H1 (cell line): Measurements from ENCODE around the gene TCF7L1. TPM values are rescaled to one million over a fixed set of nuclear protein-coding genes. Genes with fewer than 3 reads are reported as not detected.

Experiments used
- CTCF ChIA-PET: fragments of 300-600 bp; sonication (Branson Sonifier 250); formaldehyde crosslinking; loops from one replicate; lab custom pipeline; 2021; ENCODE audit not compliant: partially characterized antibody; lab: Charles Lee
- POLR2A ChIA-PET: fragments of 300-600 bp; sonication (Branson Sonifier 250); formaldehyde crosslinking; loops from one replicate; lab custom pipeline; 2021; ENCODE audit warnings: inconsistent platforms; ENCODE audit not compliant: partially characterized antibody; lab: Charles Lee
- DNase-seq, 2 experiments: peaks; one replicate each; pipeline versions ENCODE4 v3.0.0 to v3.0.0-alpha.2; 2010 to 2022; ENCODE audit warnings: low spot score in 2 of 2, low read depth in 1 of 2, mixed read lengths in 1 of 2
- FAIRE-seq: peaks from 2 replicates; lab custom pipeline; 2011; peaks lifted over from hg19 to GRCh38; lab: Jason Lieb, UNC
- H2AFZ ChIP-seq: 2 replicates; pipeline ENCODE4 v1.8.1; 2012; ENCODE audit warnings: low read length, inconsistent platforms
- H2AK5ac ChIP-seq: 2 replicates; pipeline ENCODE4 v1.6.1; 2013; ENCODE audit warnings: low read depth, low read length
- H2BK120ac ChIP-seq: replicated peaks from 2 replicates; pipeline ENCODE3; 2013; ENCODE audit warnings: low read depth, low read length, inconsistent platforms
- H2BK12ac ChIP-seq: 2 replicates; pipeline ENCODE4 v1.6.1; 2013; ENCODE audit warnings: low read depth, low read length
- H2BK15ac ChIP-seq: 2 replicates; pipeline ENCODE4 v1.6.1; 2013; ENCODE audit warnings: low read length
- H2BK20ac ChIP-seq: 2 replicates; pipeline ENCODE4 v1.6.1; 2013; ENCODE audit warnings: low read length
- H2BK5ac ChIP-seq: 2 replicates; pipeline ENCODE4 v1.6.1; 2013; ENCODE audit warnings: low read depth, low read length
- H3K14ac ChIP-seq: 2 replicates; pipeline ENCODE4 v1.6.1; 2013; ENCODE audit warnings: inconsistent platforms; ENCODE audit not compliant: insufficient read length
- H3K18ac ChIP-seq: 2 replicates; pipeline ENCODE4 v1.6.1; 2013; ENCODE audit warnings: low read length; ENCODE audit errors: extremely low read depth
- H3K23ac ChIP-seq: 2 replicates; pipeline ENCODE4 v1.6.1; 2013; ENCODE audit warnings: inconsistent platforms; ENCODE audit not compliant: insufficient read length
- H3K23me2 ChIP-seq: 2 replicates; pipeline ENCODE4 v1.6.1; 2013; ENCODE audit warnings: low read depth, low read length
- H3K27ac ChIP-seq: 2 replicates; pipeline ENCODE4 v1.6.1; 2011; ENCODE audit warnings: low read depth, low read length, inconsistent platforms
- H3K27me3 ChIP-seq, 4 experiments: replicated peaks in 1 of 4; 1 replicate in 1 of 4; 2 replicates in 3 of 4; pipeline versions ENCODE4 v1.6.1 to v1.8.1; 2011 to 2013; ENCODE audit warnings: low read length in 3 of 4, mild to moderate bottlenecking in 3 of 4, inconsistent platforms in 2 of 4, mixed read lengths in 2 of 4, moderate library complexity in 1 of 4; ENCODE audit not compliant: control insufficient read depth in 3 of 4, insufficient read depth in 3 of 4; ENCODE audit errors: extremely low read depth in 1 of 4
- H3K36me3 ChIP-seq, 4 experiments: 2 replicates each; pipeline versions ENCODE4 v1.6.1 to v1.8.1; 2011 to 2013; ENCODE audit warnings: mild to moderate bottlenecking in 4 of 4, low read length in 3 of 4, moderate library complexity in 2 of 4, control low read depth in 1 of 4, inconsistent platforms in 1 of 4; ENCODE audit not compliant: insufficient read depth in 4 of 4, control insufficient read depth in 2 of 4
- H3K4ac ChIP-seq: replicated peaks from 2 replicates; pipeline ENCODE3; 2013; ENCODE audit warnings: low read length, low read depth, mixed read lengths, inconsistent platforms; ENCODE audit not compliant: insufficient read length
- H3K4me1 ChIP-seq, 4 experiments: replicated peaks in 1 of 4; 1 replicate in 1 of 4; 2 replicates in 3 of 4; pipeline versions ENCODE4 v1.6.1 to v1.8.1; 2011 to 2013; ENCODE audit warnings: low read length in 3 of 4, inconsistent platforms in 2 of 4, mixed read lengths in 1 of 4; ENCODE audit not compliant: insufficient read depth in 4 of 4, control insufficient read depth in 3 of 4
- H3K4me2 ChIP-seq, 2 experiments: 2 replicates each; pipeline versions ENCODE4 v1.6.1 to v1.8.1; 2011 to 2013; ENCODE audit warnings: low read depth in 2 of 2, low read length in 2 of 2, control low read depth in 1 of 2, inconsistent platforms in 1 of 2, mild to moderate bottlenecking in 1 of 2; ENCODE audit not compliant: insufficient read depth in 1 of 2
- H3K4me3 ChIP-seq, 4 experiments: fragments of 200-600, 300-600 bp in 1 of 4; sonication (generic), shearing (Covaris generic), sonication (Bioruptor Twin) in 1 of 4; 2 replicates each; pipeline versions ENCODE4 v1.5.1 to v1.8.1; 2011 to 2016; ENCODE audit warnings: low read length in 4 of 4, low read depth in 3 of 4, control low read depth in 2 of 4, inconsistent platforms in 2 of 4, mild to moderate bottlenecking in 2 of 4, mixed read lengths in 1 of 4, moderate library complexity in 1 of 4; ENCODE audit not compliant: insufficient read depth in 2 of 4; ENCODE audit errors: extremely low read depth in 1 of 4
- H3K56ac ChIP-seq: replicated peaks from 2 replicates; pipeline ENCODE3; 2013; ENCODE audit warnings: low read depth, mild to moderate bottlenecking, mixed read lengths, low read length, inconsistent platforms; ENCODE audit not compliant: insufficient read length
- H3K79me1 ChIP-seq: 2 replicates; pipeline ENCODE4 v1.6.1; 2013; ENCODE audit warnings: low read depth, low read length, control low read depth
- H3K79me2 ChIP-seq, 2 experiments: 2 replicates each; pipeline versions ENCODE4 v1.6.1 to v1.8.1; 2012 to 2013; ENCODE audit warnings: low read length in 2 of 2, mild to moderate bottlenecking in 2 of 2, inconsistent platforms in 1 of 2; ENCODE audit not compliant: insufficient read depth in 2 of 2, control insufficient read depth in 1 of 2
- H3K9ac ChIP-seq, 4 experiments: replicated peaks in 1 of 4; 1 replicate in 1 of 4; 2 replicates in 3 of 4; pipeline versions ENCODE4 v1.6.1 to v1.8.1; 2011 to 2013; ENCODE audit warnings: low read depth in 3 of 4, low read length in 3 of 4, control low read depth in 2 of 4, mild to moderate bottlenecking in 2 of 4, moderate library complexity in 2 of 4, inconsistent platforms in 1 of 4; ENCODE audit errors: extremely low read depth in 1 of 4
- H3K9me3 ChIP-seq, 2 experiments: 2 replicates each; pipeline versions ENCODE4 v1.6.1 to v1.8.1; 2012 to 2013; ENCODE audit warnings: mild to moderate bottlenecking in 2 of 2, moderate library complexity in 2 of 2, control low read depth in 1 of 2, inconsistent platforms in 1 of 2, low read depth in 1 of 2, low read length in 1 of 2, mixed read lengths in 1 of 2; ENCODE audit not compliant: insufficient read depth in 2 of 2
- H4K20me1 ChIP-seq, 2 experiments: replicated peaks in 1 of 2; 2 replicates each; pipeline versions ENCODE3 to v1.8.1; 2011 to 2013; ENCODE audit warnings: inconsistent platforms in 2 of 2, low read length in 2 of 2, mild to moderate bottlenecking in 1 of 2; ENCODE audit not compliant: insufficient read depth in 2 of 2, control insufficient read depth in 1 of 2
- H4K5ac ChIP-seq: 2 replicates; pipeline ENCODE4 v1.6.1; 2013; ENCODE audit warnings: low read length, low read depth, mixed read lengths, inconsistent platforms; ENCODE audit not compliant: insufficient read length
- H4K8ac ChIP-seq: 2 replicates; pipeline ENCODE4 v1.8.0; 2013; ENCODE audit warnings: mild to moderate bottlenecking, moderate library complexity, low read length, inconsistent platforms; ENCODE audit not compliant: insufficient read depth; ENCODE audit errors: extremely low read depth
- H4K91ac ChIP-seq: replicated peaks from 2 replicates; pipeline ENCODE3; 2013; ENCODE audit warnings: low read length, mixed read lengths, inconsistent platforms; ENCODE audit not compliant: insufficient read length
- ASH2L ChIP-seq: fragments of 200-600, 300-600 bp; sonication (generic); IDR thresholded peaks from one replicate; pipeline ENCODE4 v1.7.1; 2017; ENCODE audit warnings: low read length
- EP300 ChIP-seq, 2 experiments: IDR thresholded peaks; 1 replicate in 1 of 2; 2 replicates in 1 of 2; pipeline ENCODE4 v1.6.1; 2011 to 2012; ENCODE audit warnings: low read depth in 2 of 2, low read length in 2 of 2, mild to moderate bottlenecking in 2 of 2, borderline replicate concordance in 1 of 2, inconsistent platforms in 1 of 2, moderate library complexity in 1 of 2
- EZH2 ChIP-seq: fragments of 200-600 bp; sonication (generic); IDR thresholded peaks from 2 replicates; pipeline ENCODE4 v1.7.1; 2012; ENCODE audit warnings: low read depth, mild to moderate bottlenecking, moderate library complexity, low read length, inconsistent platforms; ENCODE audit not compliant: severe bottlenecking
- KDM1A ChIP-seq: fragments of 200-600, 300-600 bp; sonication (generic); IDR thresholded peaks from 2 replicates; pipeline ENCODE4 v1.7.1; 2016; ENCODE audit warnings: mild to moderate bottlenecking, low read length, borderline replicate concordance
- POLR2A ChIP-seq, 2 experiments: IDR thresholded peaks; 1 replicate in 1 of 2; 2 replicates in 1 of 2; pipeline ENCODE4 v1.6.1; 2011; ENCODE audit warnings: low read depth in 2 of 2, low read length in 2 of 2, mild to moderate bottlenecking in 2 of 2; ENCODE audit errors: control extremely low read depth in 1 of 2
- POLR2AphosphoS5 ChIP-seq: IDR thresholded peaks from 2 replicates; pipeline ENCODE4 v1.6.1; 2011; ENCODE audit warnings: low read depth, low read length
- RFX5 ChIP-seq: IDR thresholded peaks from 2 replicates; pipeline ENCODE4 v1.6.1; 2011; ENCODE audit warnings: low read depth, low read length, improper control_type of control experiment, borderline replicate concordance
- SP4 ChIP-seq: IDR thresholded peaks from 2 replicates; pipeline ENCODE4 v1.6.1; 2012; ENCODE audit warnings: low read length, inconsistent platforms
- TAF7 ChIP-seq: optimal IDR thresholded peaks from 2 replicates; pipeline ENCODE3; 2011; ENCODE audit warnings: low read depth, mild to moderate bottlenecking, inconsistent platforms, low read length, moderate library complexity, borderline replicate concordance
- WGBS, 2 experiments: shearing (Covaris generic) in 1 of 2; methylation state at CpG; one replicate each; pipeline versions ENCODE4 v1.1.6 to v1.1.7; 2013 to 2015; ENCODE audit warnings: low lambda C conversion rate in 2 of 2, mixed read lengths in 2 of 2, inconsistent platforms in 1 of 2, low coverage in 1 of 2, missing lambda C conversion rate in 1 of 2; ENCODE audit not compliant: insufficient replicate concordance in 2 of 2, insufficient coverage in 1 of 2, insufficient read length in 1 of 2; ENCODE audit errors: extremely low coverage in 1 of 2, missing lambda C conversion rate in 1 of 2; 5-methylcytosine and 5-hydroxymethylcytosine counted together
- polyA plus RNA-seq, 7 experiments: library from polyadenylated mRNA; depleted of rRNA in 3 of 7; stranded (reverse) in 5 of 7; unstranded in 2 of 7; fragments of >200 nt in 5 of 7; fragments of 200-250 nt in 2 of 7; gene quantifications; 1 replicate in 5 of 7; 2 replicates in 1 of 7; 4 replicates in 1 of 7; pipeline versions ENCODE4 v1.2.1 to v1.2.3, GENCODE V29; 2011 to 2013; ENCODE audit warnings: missing spikeins in 2 of 7, mixed read lengths in 2 of 7
- total RNA-seq: library from RNA; stranded (reverse); fragmentation: NEBNext Ultra II Directional; extraction: Animal tissue kit (Norgen Biotek cat#: 25700); gene quantifications from 2 replicates; pipeline ENCODE4 v1.2.1, GENCODE V29; 2021
- TF ChIP-seq, protein P1 (sequence below), 3 experiments: IDR thresholded peaks; 1 replicate in 2 of 3; 2 replicates in 1 of 3; pipeline versions ENCODE4 v1.5.1 to v1.6.1; 2011; ENCODE audit warnings: low read length in 3 of 3, mild to moderate bottlenecking in 3 of 3, inconsistent platforms in 2 of 3, low read depth in 1 of 3, moderate library complexity in 1 of 3; ENCODE audit not compliant: insufficient read depth in 1 of 3; ENCODE audit errors: control extremely low read depth in 1 of 3

TCF7L1 gene
- total and polyA plus RNA-seq, 2 of the 8 experiments (the other 6 are each of a cell fraction or from before 2014, with no cell fraction given): 27.5 to 108 TPM

DNA sequence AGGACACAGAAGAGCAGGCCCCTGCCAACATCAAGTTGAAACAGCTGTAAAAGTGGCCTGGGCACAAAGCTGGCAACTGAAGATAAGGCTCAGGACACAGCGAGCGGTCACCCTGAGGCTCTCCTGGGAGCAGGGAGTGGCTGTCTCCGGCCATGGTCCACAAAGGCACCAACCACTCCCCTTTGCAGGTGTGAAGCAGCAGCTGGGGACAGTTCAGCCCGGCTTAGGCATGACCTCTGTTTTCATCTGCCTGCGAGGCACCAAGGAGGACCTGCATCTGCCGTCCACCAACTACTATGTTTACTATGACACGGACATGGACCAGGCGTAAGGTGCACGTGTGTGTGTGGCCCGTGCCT, 181.7 kb downstream of the TCF7L1 start:
- FAIRE-seq: no peak
- H4K5ac ChIP-seq: no peak overlapping the region

More for the DNA sequence above, 181.7 kb downstream of the TCF7L1 start:
- no peak overlapping the region for H3K9ac ChIP-seq
- no peaks in the 10 kb centered on the region; a peak in 1 of 4 replicates for H3K79me2 ChIP-seq
- H3K23ac ChIP-seq: no peak overlapping the region
- no peak overlapping the region for H3K14ac ChIP-seq
- H2AK5ac ChIP-seq: no peak overlapping the region
- no peak for DNase-seq
- no peak overlapping the region for H3K27ac ChIP-seq
- H2BK5ac ChIP-seq: no peak overlapping the region
- no peak overlapping the region for H3K4me2 ChIP-seq
- ChIA-PET CTCF (interaction anchor here (0.6 to 1.9 kb wide), 9 partner anchors 11 to 248 kb away, joined by 3 to 13 read pairs (median 4); no protein-coding TSS in a partner anchor), POLR2A (interaction anchor here (0.6 to 9.1 kb wide), 9 partner anchors 11 to 246 kb away, joined by 3 to 70 read pairs (median 3); partner anchors contain the start of genes ELMOD3, MAT2A, RETSAT and TGOLN2)
- H3K18ac ChIP-seq: no peak overlapping the region
- TF ChIP-seq POLR2AphosphoS5: peak; percentile 25; the same call in 1 of the 2 replicates
- 0 out of 3 replicates have a peak, but pooled peaks of 1 of the 2 experiments have one; percentile 33 for TF ChIP-seq POLR2A (IDR thresholded peaks at IDR 0.05; ENCODE audit: control extremely low read depth in 1 of 2, low read depth in 2 of 2, low read length in 2 of 2)
- no peak for TF ChIP-seq TAF7
- TF ChIP-seq ASH2L: no peak
- no peak for TF ChIP-seq RFX5
- no peak for TF ChIP-seq EZH2
- TF ChIP-seq, protein P1, sequence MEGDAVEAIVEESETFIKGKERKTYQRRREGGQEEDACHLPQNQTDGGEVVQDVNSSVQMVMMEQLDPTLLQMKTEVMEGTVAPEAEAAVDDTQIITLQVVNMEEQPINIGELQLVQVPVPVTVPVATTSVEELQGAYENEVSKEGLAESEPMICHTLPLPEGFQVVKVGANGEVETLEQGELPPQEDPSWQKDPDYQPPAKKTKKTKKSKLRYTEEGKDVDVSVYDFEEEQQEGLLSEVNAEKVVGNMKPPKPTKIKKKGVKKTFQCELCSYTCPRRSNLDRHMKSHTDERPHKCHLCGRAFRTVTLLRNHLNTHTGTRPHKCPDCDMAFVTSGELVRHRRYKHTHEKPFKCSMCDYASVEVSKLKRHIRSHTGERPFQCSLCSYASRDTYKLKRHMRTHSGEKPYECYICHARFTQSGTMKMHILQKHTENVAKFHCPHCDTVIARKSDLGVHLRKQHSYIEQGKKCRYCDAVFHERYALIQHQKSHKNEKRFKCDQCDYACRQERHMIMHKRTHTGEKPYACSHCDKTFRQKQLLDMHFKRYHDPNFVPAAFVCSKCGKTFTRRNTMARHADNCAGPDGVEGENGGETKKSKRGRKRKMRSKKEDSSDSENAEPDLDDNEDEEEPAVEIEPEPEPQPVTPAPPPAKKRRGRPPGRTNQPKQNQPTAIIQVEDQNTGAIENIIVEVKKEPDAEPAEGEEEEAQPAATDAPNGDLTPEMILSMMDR (IDR thresholded peaks at IDR 0.05; ENCODE audit: control extremely low read depth in 1 of 3, insufficient read depth in 1 of 3, low read depth in 1 of 3, low read length in 3 of 3): no peak
- no peak for TF ChIP-seq EP300 (IDR thresholded peaks at IDR 0.05; ENCODE audit: borderline replicate concordance in 1 of 2, low read depth in 2 of 2, low read length in 2 of 2)
- no peak for TF ChIP-seq SP4
- no peak for TF ChIP-seq KDM1A
- H2BK120ac ChIP-seq: no peak overlapping the region
- H3K4me1 ChIP-seq: peaks cover 0 to 1% (median under 1%) of the 10 kb centered on the region in 4 experiments; a peak in 3 of 7 replicates
- peaks cover 2 to 9% of the 10 kb centered on the region in 2 experiments for H4K20me1 ChIP-seq
- no peak overlapping the region for H2BK12ac ChIP-seq
- H4K8ac ChIP-seq: no peak overlapping the region
- no peaks in the 10 kb centered on the region for H3K9me3 ChIP-seq
- H3K79me1 ChIP-seq: no peaks in the 10 kb centered on the region; the same call in 1 of the 2 replicates
- no peaks in the 10 kb centered on the region for H3K27me3 ChIP-seq
- H3K56ac ChIP-seq: no peak overlapping the region
- no peak overlapping the region for H2BK20ac ChIP-seq
- no peak overlapping the region for H3K4me3 ChIP-seq
- H3K36me3 ChIP-seq: peaks cover 3 to 23% (median 6%) of the 10 kb centered on the region in 4 experiments; a peak in 5 of 8 replicates
- no peak overlapping the region for H2BK15ac ChIP-seq
- no peaks in the 10 kb centered on the region for H3K23me2 ChIP-seq
- H3K4ac ChIP-seq: no peak overlapping the region
- WGBS, 2 experiments: 91% methylated on average over 10 of the region's 10 CpGs; no CpG with 5 or more reads in 1 of the 2 experiments
- H2AFZ ChIP-seq: no peak overlapping the region
- H4K91ac ChIP-seq: no peak overlapping the region
